Transverse colon (tissue), 4 donors: ENCODE results near the gene HBS1L.

Experiments used
- EP300 ChIP-seq: sonication (generic); formaldehyde crosslinking; IDR thresholded peaks from one replicate; pipeline ENCODE4 v1.6.1; 2017; ENCODE audit warnings: antibody characterized with exemption, low read depth
- POLR2A ChIP-seq: fragments of 450-650 bp; IDR thresholded peaks from one replicate; pipeline ENCODE4 v1.6.1; 2016; ENCODE audit warnings: antibody characterized with exemption, mild to moderate bottlenecking, moderate library complexity
- POLR2AphosphoS5 ChIP-seq, 3 donors: sonication (generic); formaldehyde crosslinking; IDR thresholded peaks; one replicate each; pipeline ENCODE4 v1.6.1; 2016; ENCODE audit warnings: antibody characterized with exemption in 3 of 3
- TF ChIP-seq, protein P1 (sequence below), 5 experiments: fragments of 200-600 bp in 3 of 5; fragments of 450-650 bp in 2 of 5; sonication (generic) in 3 of 5; IDR thresholded peaks; 1 replicate in 2 of 5; 2 replicates in 3 of 5; pipeline ENCODE4 v1.5.1; 2016 to 2017; ENCODE audit warnings: antibody characterized with exemption in 5 of 5, inconsistent platforms in 3 of 5, mild to moderate bottlenecking in 2 of 5, moderate library complexity in 1 of 5

DNA sequence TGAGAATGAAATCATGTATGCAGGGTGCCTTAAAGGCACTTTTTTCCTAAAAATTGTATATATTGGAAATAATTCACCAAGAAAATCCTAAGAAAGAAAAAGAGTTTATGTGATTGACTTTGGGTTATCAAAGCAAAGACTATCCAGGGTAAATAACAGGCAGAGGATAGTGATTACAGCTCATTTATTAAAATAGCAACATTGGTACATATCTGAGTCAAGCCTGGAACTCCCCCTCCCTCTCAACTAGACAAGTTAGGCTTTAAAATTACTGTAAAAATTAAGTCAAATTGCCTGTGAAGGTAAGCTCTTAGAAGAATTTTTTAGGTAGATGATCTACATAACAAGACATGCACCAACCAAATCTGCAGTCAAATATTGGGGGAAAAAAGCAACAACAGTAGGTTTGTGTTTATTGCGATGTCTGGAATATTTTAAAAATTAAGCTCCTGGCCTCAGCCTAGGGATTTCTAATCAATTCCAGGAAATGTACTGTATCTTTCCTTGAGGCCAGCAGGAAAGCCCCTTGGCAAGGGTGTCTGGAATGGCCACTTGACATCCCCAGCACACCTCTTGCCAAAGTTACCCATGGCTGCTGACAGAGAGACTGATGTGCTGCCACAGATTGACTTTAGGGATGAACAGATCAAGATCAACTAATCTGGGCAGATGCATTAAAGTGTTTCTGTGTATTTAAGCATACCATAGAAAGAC lies 31.2 kb upstream of the HBS1L start:
- TF ChIP-seq, protein P1, sequence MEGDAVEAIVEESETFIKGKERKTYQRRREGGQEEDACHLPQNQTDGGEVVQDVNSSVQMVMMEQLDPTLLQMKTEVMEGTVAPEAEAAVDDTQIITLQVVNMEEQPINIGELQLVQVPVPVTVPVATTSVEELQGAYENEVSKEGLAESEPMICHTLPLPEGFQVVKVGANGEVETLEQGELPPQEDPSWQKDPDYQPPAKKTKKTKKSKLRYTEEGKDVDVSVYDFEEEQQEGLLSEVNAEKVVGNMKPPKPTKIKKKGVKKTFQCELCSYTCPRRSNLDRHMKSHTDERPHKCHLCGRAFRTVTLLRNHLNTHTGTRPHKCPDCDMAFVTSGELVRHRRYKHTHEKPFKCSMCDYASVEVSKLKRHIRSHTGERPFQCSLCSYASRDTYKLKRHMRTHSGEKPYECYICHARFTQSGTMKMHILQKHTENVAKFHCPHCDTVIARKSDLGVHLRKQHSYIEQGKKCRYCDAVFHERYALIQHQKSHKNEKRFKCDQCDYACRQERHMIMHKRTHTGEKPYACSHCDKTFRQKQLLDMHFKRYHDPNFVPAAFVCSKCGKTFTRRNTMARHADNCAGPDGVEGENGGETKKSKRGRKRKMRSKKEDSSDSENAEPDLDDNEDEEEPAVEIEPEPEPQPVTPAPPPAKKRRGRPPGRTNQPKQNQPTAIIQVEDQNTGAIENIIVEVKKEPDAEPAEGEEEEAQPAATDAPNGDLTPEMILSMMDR (IDR thresholded peaks at IDR 0.05): no peak
- TF ChIP-seq POLR2AphosphoS5 (IDR thresholded peaks at IDR 0.05) (no peak), POLR2A (no peak), EP300 (no peak)
